Right ventricle myocardium inferior (tissue), 1 donor: ENCODE results near the gene NOTO. TPM values are rescaled to one million over a fixed set of nuclear protein-coding genes. Genes with fewer than 3 reads are reported as not detected.

Experiments used
- ATAC-seq: fragments of 200-7000 bp; cut with Tn5 transposase; one replicate; pipeline ENCODE4 v1.9.1; 2020; ENCODE audit warnings: mild to moderate bottlenecking, moderate library complexity
- DNase-seq: peaks from one replicate; pipeline ENCODE4 v3.0.0; 2021; ENCODE audit errors: missing footprints
- intact Hi-C: fragments of 100-400 bp; cut with DNase I; formaldehyde crosslinking; loops from one replicate; pipeline ENCODE4 v1.11.0; 2022
- total RNA-seq: library from RNA; stranded (reverse); fragmentation: NEBNext Ultra II Directional; extraction: Animal tissue kit (Norgen Biotek cat#: 25700); gene quantifications from one replicate; pipeline ENCODE4 v1.2.1, GENCODE V29; 2021
- donor health status: DM: no; HTN: yes; CAD: no; lungs with severe emphysema.

Gene NOTO
- total RNA-seq, 1 donor from 2014 or later: not detected

- intact Hi-C loops: no loop called here
- ATAC-seq (no peak), DNase-seq (no peak)
Observed at GRCh38 chr2:73252238-73253027, 50.1 kb downstream of the NOTO start.

GRCh38 chr2:73253400-73253799 lies 51.0 kb downstream of the NOTO start:
- DNase-seq (no peak), ATAC-seq (no peak)
- intact Hi-C loops: no loop called here

GRCh38 chr2:73253901-73254300 lies 51.5 kb downstream of the NOTO start:
- no peak for DNase-seq
- intact Hi-C loops: no loop called here
- ATAC-seq: no peak

GRCh38 chr2:73254343-73255006 lies 52.1 kb downstream of the NOTO start:
- DNase-seq: no peak
- no peak for ATAC-seq

GRCh38 chr2:73255007-73255644 lies 52.8 kb downstream of the NOTO start:
- intact Hi-C loops: no loop called here
- DNase-seq (no peak), ATAC-seq (no peak)

More at GRCh38 chr2:73254343-73255006, 52.1 kb downstream of the NOTO start:
- intact Hi-C loops: no loop called here

GRCh38 chr2:73255907-73256617 lies 53.7 kb downstream of the NOTO start:
- intact Hi-C loops: no loop called here
- no peak for ATAC-seq

GRCh38 chr2:73256618-73256922 lies 54.2 kb downstream of the NOTO start:
- DNase-seq: no peak
- intact Hi-C loops: no loop called here
- ATAC-seq: no peak

More at GRCh38 chr2:73255907-73256617, 53.7 kb downstream of the NOTO start:
- no peak for DNase-seq

GRCh38 chr2:73257021-73257420 lies 54.6 kb downstream of the NOTO start:
- no peak for ATAC-seq
- intact Hi-C loops: no loop called here
- DNase-seq: no peak

GRCh38 chr2:73257425-73258125 lies 55.2 kb downstream of the NOTO start:
- no peak for ATAC-seq
- peak; percentile 82 for DNase-seq
- intact Hi-C loops: no loop called here

- ATAC-seq (no peak), DNase-seq (no peak)
- intact Hi-C loops: no loop called here
Observed at GRCh38 chr2:73258186-73258912, 56.0 kb downstream of the NOTO start.

- no peak for DNase-seq
- no peak for ATAC-seq
- intact Hi-C loops: no loop called here
Observed at GRCh38 chr2:73258913-73259215, 56.5 kb downstream of the NOTO start.

- ATAC-seq: no peak
- intact Hi-C loops: no loop called here
- no peak for DNase-seq
Observed at GRCh38 chr2:73259276-73259675, 56.9 kb downstream of the NOTO start.

- intact Hi-C loops: no loop called here
- DNase-seq: no peak
- no peak for ATAC-seq
Observed at GRCh38 chr2:73259704-73260337, 57.4 kb downstream of the NOTO start.

- intact Hi-C loops: no loop called here
- DNase-seq (no peak), ATAC-seq (peak; percentile 44)
Observed at GRCh38 chr2:73260338-73260984, 58.1 kb downstream of the NOTO start.
